Peyer's patch (tissue), 4 donors: ENCODE data around the gene ZNF384. TPM values are rescaled to one million over a fixed set of nuclear protein-coding genes. Genes with fewer than 3 reads are reported as not detected.

Source experiments
- DNase-seq, 3 donors: peaks; one replicate each; pipeline ENCODE4 v3.0.0-alpha.2; 2017 to 2019
- H3K27ac ChIP-seq, 4 donors: fragments of 200-600 bp; sonication (generic); one replicate each; pipeline ENCODE4 v1.5.1; 2016 to 2019
- H3K27me3 ChIP-seq, 2 donors: fragments of 200-600 bp; sonication (generic); one replicate each; pipeline ENCODE4 v1.5.1; 2019
- H3K36me3 ChIP-seq, 3 donors: fragments of 200-600 bp; sonication (generic); one replicate each; pipeline ENCODE4 v1.5.1; 2016 to 2019
- H3K4me1 ChIP-seq, 4 donors: fragments of 200-600 bp; sonication (generic); one replicate each; pipeline ENCODE4 v1.5.1; 2016 to 2019
- H3K4me3 ChIP-seq, 4 donors: fragments of 200-600 bp; sonication (generic); 1 replicate in 3 of 4; 2 replicates in 1 of 4; pipeline ENCODE4 v1.5.1; 2016 to 2019; ENCODE audit warnings: mild to moderate bottlenecking in 1 of 4
- H3K9me3 ChIP-seq, 4 donors: fragments of 200-600 bp; sonication (generic); one replicate each; pipeline ENCODE4 v1.5.1; 2016 to 2019; ENCODE audit warnings: mild to moderate bottlenecking in 1 of 4
- CTCF ChIP-seq, 6 experiments: fragments of 450-650 bp in 4 of 6; fragments of 200-600 bp in 2 of 6; sonication (generic) in 1 of 6; IDR thresholded peaks; one replicate each; pipeline ENCODE4 v1.5.1; 2017 to 2019; ENCODE audit warnings: antibody characterized with exemption in 6 of 6, mild to moderate bottlenecking in 3 of 6, moderate library complexity in 1 of 6
- POLR2A ChIP-seq, 2 donors: fragments of 450-650 bp; IDR thresholded peaks; one replicate each; pipeline ENCODE4 v1.5.1; 2017; ENCODE audit warnings: antibody characterized with exemption in 2 of 2, mild to moderate bottlenecking in 2 of 2, moderate library complexity in 2 of 2
- total RNA-seq, 4 donors: library from RNA; depleted of rRNA; stranded (reverse); fragments of >200 nt; gene quantifications; one replicate each; pipeline ENCODE4 v1.1.0, GENCODE V29; 2016

The ZNF384 gene
- total RNA-seq, 4 donors from 2014 or later: 35.6 to 96.6 (median 80.2) TPM

- peaks cover 0 to 83% (median 0%) of the 10 kb centered on the region in 3 donors for H3K36me3 ChIP-seq
- no peak for TF ChIP-seq CTCF (IDR thresholded peaks at IDR 0.05)
- TF ChIP-seq POLR2A (IDR thresholded peaks at IDR 0.05): no peak
- H3K27me3 ChIP-seq: no peaks in the 10 kb centered on the region
- DNase-seq: no peak
- H3K27ac ChIP-seq: no peak overlapping the region
- no peaks in the 10 kb centered on the region for H3K9me3 ChIP-seq
- no peaks in the 10 kb centered on the region for H3K4me1 ChIP-seq
- H3K4me3 ChIP-seq: no peak overlapping the region
Measured at GRCh38 chr12:6653987-6654386, 35.2 kb downstream of the ZNF384 start.

GRCh38 chr12:6653342-6653741 is 35.8 kb downstream of the ZNF384 start:
- H3K4me1 ChIP-seq: no peaks in the 10 kb centered on the region
- peaks cover 0 to 86% (median 0%) of the 10 kb centered on the region in 3 donors for H3K36me3 ChIP-seq

GRCh38 chr12:6652391-6652790 is 36.8 kb downstream of the ZNF384 start:
- no peak for DNase-seq
- no peak overlapping the region for H3K27ac ChIP-seq
- TF ChIP-seq POLR2A (IDR thresholded peaks at IDR 0.05): no peak
- no peak for TF ChIP-seq CTCF (IDR thresholded peaks at IDR 0.05)
- H3K4me3 ChIP-seq: no peak overlapping the region
- peaks cover 0 to 3% (median 1%) of the 10 kb centered on the region in 4 donors for H3K4me1 ChIP-seq
- H3K36me3 ChIP-seq: peaks cover 0 to 82% (median 0%) of the 10 kb centered on the region in 3 donors
- H3K9me3 ChIP-seq: no peaks in the 10 kb centered on the region
- H3K27me3 ChIP-seq: no peaks in the 10 kb centered on the region

More at GRCh38 chr12:6653342-6653741, 35.8 kb downstream of the ZNF384 start:
- no peak for DNase-seq
- no peak overlapping the region for H3K4me3 ChIP-seq
- TF ChIP-seq CTCF (IDR thresholded peaks at IDR 0.05): no peak
- no peak for TF ChIP-seq POLR2A (IDR thresholded peaks at IDR 0.05)
- no peaks in the 10 kb centered on the region for H3K9me3 ChIP-seq
- no peak overlapping the region for H3K27ac ChIP-seq
- H3K27me3 ChIP-seq: no peaks in the 10 kb centered on the region

GRCh38 chr12:6650832-6651231 is 38.3 kb downstream of the ZNF384 start:
- Histone ChIP-seq H3K9me3 (no peaks in the 10 kb centered on the region), H3K36me3 (peaks cover 0 to 69% (median 0%) of the 10 kb centered on the region in 3 donors), H3K4me3 (no peak overlapping the region), H3K4me1 (peaks cover 0 to 18% (median 5%) of the 10 kb centered on the region in 4 donors), H3K27ac (no peak overlapping the region), H3K27me3 (no peaks in the 10 kb centered on the region)
- no peak for DNase-seq
- TF ChIP-seq CTCF (IDR thresholded peaks at IDR 0.05): no peak
- TF ChIP-seq POLR2A (IDR thresholded peaks at IDR 0.05): no peak

- Histone ChIP-seq H3K27ac (peak within 1 kb of the TSS; percentile 14 to 66 (median 48)), H3K9me3 (no peaks in the 10 kb centered on the region), H3K4me1 (peaks cover 0 to 18% (median 5%) of the 10 kb centered on the region in 4 donors), H3K27me3 (no peaks in the 10 kb centered on the region), H3K36me3 (peaks cover 0 to 39% (median 0%) of the 10 kb centered on the region in 3 donors), H3K4me3 (peak within 1 kb of the TSS; percentile 42 to 53 (median 46))
- peak; percentile 35 to 49 for TF ChIP-seq POLR2A (IDR thresholded peaks at IDR 0.05)
- TF ChIP-seq CTCF (IDR thresholded peaks at IDR 0.05): no peak
- DNase-seq: peak; percentile 60 to 86 (median 84)
Measured at GRCh38 chr12:6647083-6647604, 42.0 kb downstream of the ZNF384 start, which contains the start of gene ACRBP. ACRBP (minus strand) TSS chr12:6647432; CDS start chr12:6647366, 66 bp downstream.
